GM21528 (cell line): ENCODE results near the gene PNMA6F.
"Not testable (repeated sequence)": the region's sequence is repeated elsewhere in the genome, so short reads cannot be mapped to it uniquely, and the experiment has no call there.

ENCODE experiments used
- ATAC-seq: cut with Tn5 transposase; IDR thresholded peaks from one replicate; pipeline ENCODE4 v1.9.1; 2021; ENCODE audit warnings: mild to moderate bottlenecking, moderate library complexity; ENCODE audit not compliant: unreplicated experiment, low FRiP score

Gene PNMA6F

GRCh38 chrX:153304988-153305736 is 16.4 kb downstream of the PNMA6F start:
- ATAC-seq, result no peak

GRCh38 chrX:153303276-153304262 is 18.0 kb downstream of the PNMA6F start:
- ATAC-seq, result no peak

- no peak for ATAC-seq
Observed at GRCh38 chrX:153302796-153303195, 18.8 kb downstream of the PNMA6F start.

GRCh38 chrX:153301746-153302145 is 19.8 kb downstream of the PNMA6F start:
- no peak for ATAC-seq

- ATAC-seq, result no peak
Observed at GRCh38 chrX:153299855-153300254, 21.7 kb downstream of the PNMA6F start.

GRCh38 chrX:153297376-153297775 is 24.2 kb downstream of the PNMA6F start:
- ATAC-seq, result no peak

GRCh38 chrX:153293485-153294071 is 28.0 kb downstream of the PNMA6F start:
- not testable (repeated sequence) for ATAC-seq

GRCh38 chrX:153288807-153289206 is 32.8 kb downstream of the PNMA6F start:
- ATAC-seq, result not testable (repeated sequence)

GRCh38 chrX:153285678-153286077 is 35.9 kb downstream of the PNMA6F start:
- not testable (repeated sequence) for ATAC-seq

- ATAC-seq, result not testable (repeated sequence)
Observed at GRCh38 chrX:153283982-153284381, 37.6 kb downstream of the PNMA6F start.

- ATAC-seq, result not testable (repeated sequence)
Observed at GRCh38 chrX:153281784-153282183, 39.8 kb downstream of the PNMA6F start.

- ATAC-seq, result not testable (repeated sequence)
Observed at GRCh38 chrX:153279304-153279703, 42.3 kb downstream of the PNMA6F start.

GRCh38 chrX:153276049-153276448 is 45.5 kb downstream of the PNMA6F start:
- ATAC-seq, result not testable (repeated sequence)

- not testable (repeated sequence) for ATAC-seq
Observed at GRCh38 chrX:153275418-153275817, 46.1 kb downstream of the PNMA6F start.

- not testable (repeated sequence) for ATAC-seq
Observed at GRCh38 chrX:153272584-153272983, 49.0 kb downstream of the PNMA6F start.

- ATAC-seq, result not testable (repeated sequence)
Observed at GRCh38 chrX:153272070-153272469, 49.5 kb downstream of the PNMA6F start.
